ENCODE measurements around the gene PPP2R5B. TPM values are rescaled to one million over a fixed set of nuclear protein-coding genes. Genes with fewer than 3 reads are reported as not detected.

Gene PPP2R5B
- total and polyA plus RNA-seq, 9 of the 15 experiments (the other 6 are each of a cell fraction or from before 2014, with no cell fraction given) = 0.10 to 7.8 (median 3.3) TPM

GRCh38 chr11:64971421-64972233 lies 47.1 kb downstream of the PPP2R5B start, which contains the start of gene MAJIN (continued):
- TF ChIP-seq, protein P1, sequence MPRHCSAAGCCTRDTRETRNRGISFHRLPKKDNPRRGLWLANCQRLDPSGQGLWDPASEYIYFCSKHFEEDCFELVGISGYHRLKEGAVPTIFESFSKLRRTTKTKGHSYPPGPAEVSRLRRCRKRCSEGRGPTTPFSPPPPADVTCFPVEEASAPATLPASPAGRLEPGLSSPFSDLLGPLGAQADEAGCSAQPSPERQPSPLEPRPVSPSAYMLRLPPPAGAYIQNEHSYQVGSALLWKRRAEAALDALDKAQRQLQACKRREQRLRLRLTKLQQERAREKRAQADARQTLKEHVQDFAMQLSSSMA (CRISPR knock-in tag; IDR thresholded peaks at IDR 0.05) = no peak
- TF ChIP-seq NFIC (IDR thresholded peaks at IDR 0.05) (peak; percentile 81), ELF4 (CRISPR knock-in tag; IDR thresholded peaks at IDR 0.05) (no peak), KDM1A (IDR thresholded peaks at IDR 0.05) (no peak), BRF1 (IDR thresholded peaks at IDR 0.05; ENCODE audit: borderline replicate concordance, extremely low read depth, insufficient read length) (no peak), ZKSCAN3 (CRISPR knock-in tag; IDR thresholded peaks at IDR 0.05) (no peak), FOXA3 (CRISPR knock-in tag; conservative IDR thresholded peaks at IDR 0.05 in 1 of 2, IDR thresholded peaks at IDR 0.05 in 1 of 2) (0 out of 4 replicates have a peak, but pooled peaks of 1 of the 2 experiments have one; percentile 54), TCF15 (CRISPR knock-in tag; IDR thresholded peaks at IDR 0.05) (no peak), TARDBP (IDR thresholded peaks at IDR 0.05) (no peak), TFE3 (CRISPR knock-in tag; IDR thresholded peaks at IDR 0.05) (no peak), SIN3B (IDR thresholded peaks at IDR 0.05; ENCODE audit: low read depth) (no peak), NFE2 (IDR thresholded peaks at IDR 0.05; ENCODE audit: low read depth) (no peak), NFXL1 (CRISPR knock-in tag; IDR thresholded peaks at IDR 0.05) (no peak), ZNF24 (IDR thresholded peaks at IDR 0.05) (no peak)
- TF ChIP-seq, protein P2, sequence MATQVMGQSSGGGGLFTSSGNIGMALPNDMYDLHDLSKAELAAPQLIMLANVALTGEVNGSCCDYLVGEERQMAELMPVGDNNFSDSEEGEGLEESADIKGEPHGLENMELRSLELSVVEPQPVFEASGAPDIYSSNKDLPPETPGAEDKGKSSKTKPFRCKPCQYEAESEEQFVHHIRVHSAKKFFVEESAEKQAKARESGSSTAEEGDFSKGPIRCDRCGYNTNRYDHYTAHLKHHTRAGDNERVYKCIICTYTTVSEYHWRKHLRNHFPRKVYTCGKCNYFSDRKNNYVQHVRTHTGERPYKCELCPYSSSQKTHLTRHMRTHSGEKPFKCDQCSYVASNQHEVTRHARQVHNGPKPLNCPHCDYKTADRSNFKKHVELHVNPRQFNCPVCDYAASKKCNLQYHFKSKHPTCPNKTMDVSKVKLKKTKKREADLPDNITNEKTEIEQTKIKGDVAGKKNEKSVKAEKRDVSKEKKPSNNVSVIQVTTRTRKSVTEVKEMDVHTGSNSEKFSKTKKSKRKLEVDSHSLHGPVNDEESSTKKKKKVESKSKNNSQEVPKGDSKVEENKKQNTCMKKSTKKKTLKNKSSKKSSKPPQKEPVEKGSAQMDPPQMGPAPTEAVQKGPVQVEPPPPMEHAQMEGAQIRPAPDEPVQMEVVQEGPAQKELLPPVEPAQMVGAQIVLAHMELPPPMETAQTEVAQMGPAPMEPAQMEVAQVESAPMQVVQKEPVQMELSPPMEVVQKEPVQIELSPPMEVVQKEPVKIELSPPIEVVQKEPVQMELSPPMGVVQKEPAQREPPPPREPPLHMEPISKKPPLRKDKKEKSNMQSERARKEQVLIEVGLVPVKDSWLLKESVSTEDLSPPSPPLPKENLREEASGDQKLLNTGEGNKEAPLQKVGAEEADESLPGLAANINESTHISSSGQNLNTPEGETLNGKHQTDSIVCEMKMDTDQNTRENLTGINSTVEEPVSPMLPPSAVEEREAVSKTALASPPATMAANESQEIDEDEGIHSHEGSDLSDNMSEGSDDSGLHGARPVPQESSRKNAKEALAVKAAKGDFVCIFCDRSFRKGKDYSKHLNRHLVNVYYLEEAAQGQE (IDR thresholded peaks at IDR 0.05; ENCODE audit: borderline replicate concordance) = no peak
- TF ChIP-seq, protein P2 (CRISPR knock-in tag; IDR thresholded peaks at IDR 0.05; ENCODE audit: low read depth) = no peak
